CD4-positive, alpha-beta T cell treated with Interleukin-21 for 1 hour (primary cell): ENCODE results near the gene PLS3.
A peak's percentile ranks its signal among the peaks of the same experiment; 100 is the strongest.
"Not testable (repeated sequence)": the region's sequence is repeated elsewhere in the genome, so short reads cannot be mapped to it uniquely, and the experiment has no call there.

Source experiments
- DNase-seq: peaks from one replicate; pipeline ENCODE4 v3.0.0-alpha.2; 2020

Gene PLS3

GRCh38 chrX:115616943-115617563 is 56.1 kb downstream of the PLS3 start:
- no peak for DNase-seq

GRCh38 chrX:115622534-115622933 is 61.6 kb downstream of the PLS3 start:
- DNase-seq = no peak

GRCh38 chrX:115624916-115625315 is 63.9 kb downstream of the PLS3 start:
- no peak for DNase-seq

GRCh38 chrX:115625572-115626301 is 64.8 kb downstream of the PLS3 start:
- no peak for DNase-seq

GRCh38 chrX:115630204-115630603 is 69.2 kb downstream of the PLS3 start:
- DNase-seq = no peak

- DNase-seq = no peak
These were observed 71.5 kb downstream of the PLS3 start for GRCh38 chrX:115632455-115632854.

- not testable (repeated sequence) for DNase-seq
These were observed 72.4 kb downstream of the PLS3 start for GRCh38 chrX:115633397-115633796.

- DNase-seq = no peak
These were observed 78.4 kb downstream of the PLS3 start for GRCh38 chrX:115639334-115639880.

GRCh38 chrX:115642311-115642710 is 81.3 kb downstream of the PLS3 start:
- DNase-seq = no peak

GRCh38 chrX:115642895-115643530 is 82.0 kb downstream of the PLS3 start:
- DNase-seq = peak; percentile 32

GRCh38 chrX:115644397-115644796 is 83.4 kb downstream of the PLS3 start:
- not testable (repeated sequence) for DNase-seq

- DNase-seq = no peak
These were observed 88.6 kb downstream of the PLS3 start for GRCh38 chrX:115649461-115650063.

GRCh38 chrX:115650449-115650848 is 89.5 kb downstream of the PLS3 start:
- no peak for DNase-seq

- DNase-seq = no peak
These were observed 89.9 kb downstream of the PLS3 start for GRCh38 chrX:115650916-115651315.

GRCh38 chrX:115652221-115652620 is 91.2 kb downstream of the PLS3 start:
- no peak for DNase-seq

- DNase-seq = no peak
These were observed 104.1 kb downstream of the PLS3 start for GRCh38 chrX:115665122-115665521.

GRCh38 chrX:115679460-115679859 is 118.5 kb downstream of the PLS3 start:
- no peak for DNase-seq

GRCh38 chrX:115687595-115687994 is 126.6 kb downstream of the PLS3 start:
- no peak for DNase-seq

- DNase-seq = no peak
These were observed 129.0 kb downstream of the PLS3 start for GRCh38 chrX:115689931-115690330.

GRCh38 chrX:115690511-115691216 is 129.7 kb downstream of the PLS3 start:
- DNase-seq = peak; percentile 9

GRCh38 chrX:115693476-115693875 is 132.5 kb downstream of the PLS3 start:
- no peak for DNase-seq

GRCh38 chrX:115694028-115694427 is 133.1 kb downstream of the PLS3 start:
- no peak for DNase-seq

GRCh38 chrX:115696039-115696438 is 135.1 kb downstream of the PLS3 start:
- DNase-seq = no peak
